GM13976 (cell line): ENCODE results near the gene SAV1.

Experiments used
- DNase-seq: peaks from one replicate; pipeline ENCODE4 v3.0.0; 2012; ENCODE audit warnings: low spot score
- CTCF ChIP-seq: IDR thresholded peaks from 2 replicates; pipeline ENCODE4 v1.5.1; 2012; ENCODE audit warnings: borderline replicate concordance, mild to moderate bottlenecking; ENCODE audit not compliant: insufficient read depth; ENCODE audit errors: extremely low read depth, missing control alignments, control extremely low read depth
- in situ Hi-C: fragments of 300-500 bp; cut with MboI; formaldehyde crosslinking; loops from one replicate; pipeline ENCODE4 v1.12.0; 2022; ENCODE audit warnings: low sequenced_read_pairs, mixed read lengths, inconsistent platforms; ENCODE audit not compliant: unreplicated experiment

Gene SAV1

DNA sequence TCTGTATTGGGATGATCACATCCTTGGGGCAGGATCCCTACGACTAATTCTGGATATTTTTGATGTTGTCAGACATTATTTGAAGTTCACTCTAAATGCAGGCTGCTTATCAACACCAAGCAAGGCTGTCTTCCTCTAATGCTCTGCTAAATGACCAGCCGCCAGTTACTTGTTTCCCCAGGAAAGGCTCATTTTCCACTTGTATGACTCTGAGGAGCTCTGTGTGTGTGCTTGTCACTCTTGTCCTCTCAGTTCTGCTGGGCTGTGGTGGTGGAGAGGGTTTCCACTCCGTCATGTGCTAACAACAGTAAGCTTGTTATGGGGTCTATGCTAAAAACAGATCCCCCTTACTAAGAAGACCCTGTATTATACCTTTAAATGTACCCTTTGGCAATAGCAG, 66.1 kb downstream of the SAV1 start:
- DNase-seq, result no peak
- no peak for TF ChIP-seq CTCF
- in situ Hi-C loops, result loop anchor here (25.0 kb wide), 1 partner anchor 260 kb away; the partner anchor contains the start of gene ABHD12B

- DNase-seq, result no peak
- in situ Hi-C loops, result loop anchor here (25.0 kb wide), 1 partner anchor 261 kb away; the partner anchor contains the start of gene ABHD12B
- TF ChIP-seq CTCF, result no peak
These were observed 66.7 kb downstream of the SAV1 start for GRCh38 chr14:50601394-50601793.

- in situ Hi-C loops, result loop anchor here (25.0 kb wide), 1 partner anchor 261 kb away; the partner anchor contains the start of gene ABHD12B
- no peak for TF ChIP-seq CTCF
- DNase-seq, result no peak
These were observed 67.3 kb downstream of the SAV1 start for GRCh38 chr14:50600849-50601248.

DNA sequence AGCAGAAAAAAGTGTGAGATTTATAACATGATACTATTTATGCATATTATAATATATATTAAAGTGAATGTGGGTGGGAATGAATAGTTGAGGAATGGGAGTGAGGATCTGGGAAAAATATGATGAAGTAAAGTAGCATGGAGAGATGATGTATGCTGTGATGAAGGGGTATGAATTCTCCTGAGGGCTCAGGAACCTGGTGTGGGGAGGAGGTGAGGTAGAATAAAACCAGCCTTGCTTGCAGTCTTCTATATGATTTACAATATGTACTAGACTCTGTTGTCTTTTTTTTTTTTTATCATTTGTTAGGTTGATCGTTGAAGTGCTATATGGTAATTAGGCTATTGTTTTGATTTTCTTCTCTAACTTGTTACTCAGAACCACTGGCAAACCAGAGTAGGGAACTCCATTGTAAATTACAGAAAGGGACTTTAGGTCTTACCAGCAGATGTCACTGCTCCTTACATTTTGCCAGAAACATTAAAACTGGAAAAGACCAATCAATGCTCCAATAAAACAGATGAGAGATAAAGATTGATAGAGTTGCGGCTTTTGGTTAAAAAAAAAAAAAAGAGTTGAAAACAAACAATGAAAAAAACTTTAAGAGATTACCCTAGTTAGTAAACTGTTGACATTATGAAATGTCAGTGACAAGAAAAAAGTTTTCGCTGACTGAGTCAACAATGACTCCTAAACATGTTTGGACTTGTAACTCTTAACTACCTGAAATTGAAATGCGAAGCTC, 68.2 kb downstream of the SAV1 start:
- in situ Hi-C loops, result loop anchor here (25.0 kb wide), 1 partner anchor 262 kb away; the partner anchor contains the start of gene ABHD12B
- peak; percentile 33 for DNase-seq
- peak; percentile 39 for TF ChIP-seq CTCF

- no peak for DNase-seq
- TF ChIP-seq CTCF, result no peak
- in situ Hi-C loops, result no loop called here
These were observed 69.3 kb downstream of the SAV1 start for GRCh38 chr14:50598765-50599164.

DNA sequence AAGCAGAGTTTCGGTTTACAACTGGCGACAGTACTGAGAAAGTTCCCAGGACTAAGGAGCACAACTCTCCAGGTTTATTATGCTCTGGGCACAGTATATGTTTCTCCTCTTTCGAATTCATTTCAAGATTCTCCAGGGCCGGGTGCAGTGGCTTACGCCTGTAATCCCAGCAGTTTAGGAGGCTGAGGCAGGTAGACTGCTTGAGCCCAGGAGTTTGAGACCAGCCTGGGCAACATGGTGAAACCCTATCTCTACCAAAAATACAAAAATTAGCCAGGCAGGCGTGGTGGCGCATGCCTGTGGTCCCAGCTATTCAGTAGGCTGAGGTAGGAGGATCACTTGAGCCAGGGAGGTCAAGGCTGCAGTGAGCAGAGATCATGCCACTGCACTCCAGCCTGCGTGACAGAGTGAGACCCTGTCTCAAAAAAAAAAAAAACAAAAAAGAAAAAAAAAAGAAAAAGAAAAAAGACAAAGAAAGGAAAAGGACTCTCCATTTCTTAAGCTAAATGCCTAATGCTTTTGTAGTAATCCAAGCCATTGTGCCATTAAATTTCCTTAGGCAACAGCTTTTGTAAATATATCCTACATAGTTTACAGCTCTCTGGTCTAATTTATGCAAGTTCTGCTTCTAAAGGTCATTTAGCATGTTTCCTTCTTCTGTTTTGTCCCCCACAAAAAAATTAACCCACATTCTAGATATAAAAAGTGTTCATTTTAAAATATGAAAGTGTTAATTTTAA, 73.4 kb downstream of the SAV1 start:
- TF ChIP-seq CTCF, result no peak
- in situ Hi-C loops, result no loop called here
- no peak for DNase-seq
